ENCODE data around the gene DTX1.
"Not testable (repeated sequence)": the region's sequence is repeated elsewhere in the genome, so short reads cannot be mapped to it uniquely, and the experiment has no call there.

DTX1 gene

DNA sequence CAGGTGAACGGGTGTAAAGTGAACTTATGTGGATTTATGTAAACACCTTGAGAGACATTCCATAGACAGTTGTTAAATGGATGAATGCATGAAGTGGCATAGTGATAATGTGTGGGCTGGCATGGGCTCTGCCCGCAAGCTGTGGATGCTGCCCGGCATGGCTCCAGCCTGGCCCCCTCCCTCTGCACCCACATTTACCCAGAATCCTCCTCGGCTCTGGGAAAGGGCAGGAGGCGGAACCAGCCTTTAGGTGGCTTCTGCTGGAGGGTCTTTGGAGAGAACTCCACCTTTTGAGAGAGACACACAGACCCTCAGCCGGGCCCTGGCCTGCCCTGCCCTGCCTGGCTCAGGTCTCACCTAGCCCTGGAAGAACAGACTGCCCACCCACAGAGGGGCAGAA lies 60.3 kb downstream of the DTX1 start:
- no peaks in the 10 kb centered on the region for H3K4me1 ChIP-seq (ENCODE audit: control insufficient read depth, insufficient read depth, low read length, unreplicated experiment)
- H3K27me3 ChIP-seq (ENCODE audit: insufficient read depth, low read length) = peaks cover 27% of the 10 kb centered on the region
- no peaks in the 10 kb centered on the region for H3K36me3 ChIP-seq (ENCODE audit: insufficient read depth, low read length)
- no peaks in the 10 kb centered on the region for H3K79me2 ChIP-seq (ENCODE audit: control insufficient read depth, insufficient read depth, low read length, unreplicated experiment)
- H3K27ac ChIP-seq (ENCODE audit: low read depth, low read length) = no peak overlapping the region
- H2AFZ ChIP-seq (ENCODE audit: low read length, unreplicated experiment) = no peak overlapping the region
- no peak overlapping the region for H3K4me3 ChIP-seq (ENCODE audit: low read depth, low read length)

DNA sequence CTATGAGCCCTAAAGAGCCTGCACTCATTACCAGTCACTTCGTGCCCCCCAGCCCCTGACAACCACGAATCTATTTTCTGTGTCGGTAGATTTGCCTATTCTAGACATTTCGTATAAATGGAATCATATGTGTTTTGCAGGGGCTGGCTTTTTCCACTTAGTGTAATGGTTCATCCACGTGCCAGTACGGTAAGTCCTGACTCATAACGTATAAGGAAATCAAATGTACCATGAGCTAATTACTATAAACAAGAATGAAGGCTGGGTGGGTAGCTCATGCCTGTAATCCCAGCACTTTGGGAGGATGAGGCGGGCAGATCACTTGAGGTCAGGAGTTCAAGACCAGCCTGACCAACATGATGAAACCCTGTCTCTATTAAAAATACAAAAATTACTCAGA lies 61.2 kb downstream of the DTX1 start:
- H3K27ac ChIP-seq (ENCODE audit: low read depth, low read length) = not testable (repeated sequence)

DNA sequence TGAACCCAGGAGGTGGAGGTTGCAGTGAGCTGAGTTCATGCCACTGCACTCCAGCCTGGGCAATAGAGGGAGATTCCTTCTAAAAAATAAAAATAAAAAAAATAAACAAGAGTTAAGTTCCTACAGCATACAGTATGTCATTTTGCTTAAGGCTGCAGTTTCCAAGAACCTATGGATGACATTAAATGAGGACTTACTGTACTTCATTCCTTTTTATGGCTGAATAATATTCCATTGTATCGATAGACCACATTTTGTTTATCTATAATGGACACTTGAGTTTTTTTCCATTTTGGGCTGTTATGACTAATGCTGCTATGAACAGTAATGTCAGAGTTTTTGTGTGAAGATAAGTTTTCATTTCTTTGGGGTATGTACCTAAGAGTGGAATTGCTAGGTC lies 61.6 kb downstream of the DTX1 start:
- no peaks in the 10 kb centered on the region for H3K4me1 ChIP-seq (ENCODE audit: control insufficient read depth, insufficient read depth, low read length, unreplicated experiment)
- H3K79me2 ChIP-seq (ENCODE audit: control insufficient read depth, insufficient read depth, low read length, unreplicated experiment) = no peaks in the 10 kb centered on the region
- no peaks in the 10 kb centered on the region for H3K36me3 ChIP-seq (ENCODE audit: insufficient read depth, low read length)
- H3K4me3 ChIP-seq (ENCODE audit: low read depth, low read length) = no peak overlapping the region
- peaks cover 39% of the 10 kb centered on the region for H3K27me3 ChIP-seq (ENCODE audit: insufficient read depth, low read length)
- no peak overlapping the region for H2AFZ ChIP-seq (ENCODE audit: low read length, unreplicated experiment)
- no peak overlapping the region for H3K27ac ChIP-seq (ENCODE audit: low read depth, low read length)

More for the DNA sequence above, 61.2 kb downstream of the DTX1 start:
- not testable (repeated sequence) for H2AFZ ChIP-seq (ENCODE audit: low read length, unreplicated experiment); H3K4me1 ChIP-seq (ENCODE audit: control insufficient read depth, insufficient read depth, low read length, unreplicated experiment); H3K79me2 ChIP-seq (ENCODE audit: control insufficient read depth, insufficient read depth, low read length, unreplicated experiment); H3K4me3 ChIP-seq (ENCODE audit: low read depth, low read length); H3K36me3 ChIP-seq (ENCODE audit: insufficient read depth, low read length)
- peaks cover 35% of the 10 kb centered on the region for H3K27me3 ChIP-seq (ENCODE audit: insufficient read depth, low read length)

DNA sequence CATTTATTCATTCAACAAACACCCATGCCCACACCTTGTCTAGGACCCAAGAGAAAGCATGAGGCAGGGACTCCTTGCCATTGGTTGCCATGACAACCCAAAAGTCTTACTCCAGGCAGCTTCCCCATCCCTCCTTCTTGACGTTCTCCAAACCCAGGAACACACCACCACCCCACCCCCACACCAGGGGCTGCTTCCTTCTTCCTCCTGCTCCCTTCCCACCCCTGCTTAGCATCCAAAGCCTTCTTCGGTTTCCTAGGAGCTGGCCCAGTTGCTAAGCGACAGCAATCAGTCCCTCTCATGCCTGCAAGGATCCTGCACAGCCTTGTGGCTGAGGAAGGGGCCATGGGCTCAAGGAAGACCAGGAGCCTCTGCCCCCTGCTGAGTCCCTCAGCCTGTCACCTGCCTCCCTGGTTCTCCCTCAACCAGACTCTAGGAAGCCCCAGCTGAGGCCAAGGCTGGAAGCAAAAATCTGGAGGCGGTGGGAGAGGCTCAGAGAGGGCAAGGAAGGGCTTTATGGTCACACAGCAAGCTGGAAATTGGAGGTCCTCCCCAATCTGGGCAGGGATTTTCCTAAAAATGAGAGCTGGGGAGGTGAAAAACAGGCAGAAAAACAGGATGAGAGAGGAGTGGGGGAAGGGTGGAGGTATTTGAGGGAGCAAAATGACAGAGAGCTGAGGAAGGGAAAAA lies 63.6 kb downstream of the DTX1 start:
- H2AFZ ChIP-seq (ENCODE audit: low read length, unreplicated experiment) = no peak overlapping the region
- H3K4me1 ChIP-seq (ENCODE audit: control insufficient read depth, insufficient read depth, low read length, unreplicated experiment) = no peaks in the 10 kb centered on the region
- H3K4me3 ChIP-seq (ENCODE audit: low read depth, low read length) = no peak overlapping the region
- H3K27me3 ChIP-seq (ENCODE audit: insufficient read depth, low read length) = peaks cover 41% of the 10 kb centered on the region
- no peaks in the 10 kb centered on the region for H3K79me2 ChIP-seq (ENCODE audit: control insufficient read depth, insufficient read depth, low read length, unreplicated experiment)
- no peak overlapping the region for H3K27ac ChIP-seq (ENCODE audit: low read depth, low read length)
- no peaks in the 10 kb centered on the region for H3K36me3 ChIP-seq (ENCODE audit: insufficient read depth, low read length)

DNA sequence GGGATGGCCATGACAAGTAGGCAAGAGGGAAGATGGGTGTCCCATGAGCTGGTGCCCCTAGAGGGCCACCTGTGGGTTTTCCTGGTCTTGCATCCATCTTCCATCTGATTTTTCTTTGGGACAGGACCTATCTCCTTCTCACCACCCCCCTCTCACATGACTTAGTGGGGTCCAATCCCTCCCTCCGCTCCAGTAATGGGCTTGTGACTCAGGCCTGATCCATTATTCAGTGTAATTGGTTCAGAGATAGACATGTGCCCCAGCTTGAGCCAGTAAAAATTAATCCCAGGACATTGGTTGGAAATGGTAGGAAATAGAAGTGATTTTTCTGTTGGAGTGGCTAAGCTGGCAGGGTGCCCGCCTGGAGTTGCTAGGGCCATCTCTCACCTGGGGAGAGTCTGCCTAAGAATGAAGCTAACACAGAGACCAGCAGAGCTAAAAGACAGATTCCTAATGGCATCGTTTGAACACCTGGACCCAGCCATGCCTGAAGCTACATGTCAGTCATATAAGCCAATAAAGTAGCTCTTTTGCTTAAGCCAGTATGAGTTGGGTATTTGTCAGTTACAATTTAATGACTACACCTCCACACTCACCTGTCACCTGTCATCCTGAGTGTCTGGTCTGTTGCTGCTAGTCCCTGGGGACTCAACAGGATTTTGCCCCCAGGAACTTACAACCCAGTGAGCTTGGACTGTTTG lies 64.3 kb downstream of the DTX1 start:
- Histone ChIP-seq H3K4me1 (ENCODE audit: control insufficient read depth, insufficient read depth, low read length, unreplicated experiment) (no peaks in the 10 kb centered on the region), H3K36me3 (ENCODE audit: insufficient read depth, low read length) (no peaks in the 10 kb centered on the region), H2AFZ (ENCODE audit: low read length, unreplicated experiment) (no peak overlapping the region), H3K79me2 (ENCODE audit: control insufficient read depth, insufficient read depth, low read length, unreplicated experiment) (no peaks in the 10 kb centered on the region), H3K27ac (ENCODE audit: low read depth, low read length) (no peak overlapping the region), H3K4me3 (ENCODE audit: low read depth, low read length) (no peak overlapping the region), H3K27me3 (ENCODE audit: insufficient read depth, low read length) (peaks cover 41% of the 10 kb centered on the region)

DNA sequence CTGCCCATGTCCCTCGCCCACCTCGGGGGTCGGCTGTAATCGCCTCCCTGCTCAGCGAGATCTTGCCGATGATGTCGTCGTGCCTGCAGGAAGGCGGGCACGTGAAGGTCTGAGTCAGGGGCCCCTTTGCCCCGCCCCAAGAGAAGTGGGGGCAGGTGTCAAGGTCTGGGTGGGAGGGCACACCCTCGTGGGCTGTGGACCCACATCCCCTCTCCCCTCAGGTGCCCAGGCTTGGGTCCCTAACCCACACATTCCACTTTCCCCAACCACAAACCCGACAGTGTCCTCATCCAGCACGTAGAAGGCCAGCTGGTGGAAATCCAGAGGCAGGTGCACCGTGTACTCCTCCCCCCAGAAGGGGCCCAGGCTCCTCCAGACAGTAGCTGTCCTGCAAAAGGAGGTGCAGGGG lies 71.3 kb downstream of the DTX1 start:
- H3K4me1 ChIP-seq (ENCODE audit: control insufficient read depth, insufficient read depth, low read length, unreplicated experiment) = no peaks in the 10 kb centered on the region
- H3K27ac ChIP-seq (ENCODE audit: low read depth, low read length) = no peak overlapping the region
- H2AFZ ChIP-seq (ENCODE audit: low read length, unreplicated experiment) = no peak overlapping the region
- no peaks in the 10 kb centered on the region for H3K79me2 ChIP-seq (ENCODE audit: control insufficient read depth, insufficient read depth, low read length, unreplicated experiment)
- no peak overlapping the region for H3K4me3 ChIP-seq (ENCODE audit: low read depth, low read length)
- peaks cover 20% of the 10 kb centered on the region for H3K27me3 ChIP-seq (ENCODE audit: insufficient read depth, low read length)
- H3K36me3 ChIP-seq (ENCODE audit: insufficient read depth, low read length) = no peaks in the 10 kb centered on the region

DNA sequence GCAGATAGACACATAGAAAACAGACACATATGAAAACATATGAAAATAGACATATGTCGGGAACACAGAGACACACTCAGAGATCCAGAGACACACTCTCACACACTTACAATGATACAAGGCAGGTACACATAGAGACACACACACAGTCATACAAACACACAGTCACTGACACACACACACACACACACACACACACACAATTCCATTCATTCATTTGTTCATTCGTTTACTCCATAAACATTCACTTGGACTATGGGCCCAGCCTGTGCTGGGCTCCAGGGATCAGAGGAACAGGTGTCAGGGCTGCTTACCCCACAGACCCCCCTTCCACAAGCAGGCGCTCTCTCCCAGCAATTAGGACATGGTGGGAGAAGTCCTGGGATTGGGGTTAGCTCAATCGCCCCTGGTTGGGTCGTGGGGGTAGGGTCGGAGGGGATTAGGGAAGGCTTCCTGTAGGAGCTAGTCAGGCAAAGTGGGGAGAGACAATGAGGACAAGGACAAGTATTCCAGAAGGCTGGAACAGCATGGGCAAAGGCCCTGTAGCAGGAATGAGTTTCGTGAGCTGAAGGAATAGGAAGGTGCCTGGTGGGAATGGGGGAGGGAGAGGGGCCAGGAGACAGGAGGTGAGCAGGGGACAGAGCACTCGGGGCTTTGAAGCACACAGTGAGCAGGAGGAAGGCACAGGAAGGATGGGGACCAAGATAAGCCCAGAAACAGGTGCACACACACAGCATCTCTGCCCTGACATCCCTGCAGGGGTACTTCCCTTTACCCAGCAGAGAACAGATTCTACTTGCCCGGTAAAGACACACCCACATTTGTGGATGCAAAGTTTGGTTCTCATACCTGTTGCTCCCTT lies 72.5 kb downstream of the DTX1 start:
- no peaks in the 10 kb centered on the region for H3K4me1 ChIP-seq (ENCODE audit: control insufficient read depth, insufficient read depth, low read length, unreplicated experiment)
- H3K79me2 ChIP-seq (ENCODE audit: control insufficient read depth, insufficient read depth, low read length, unreplicated experiment) = no peaks in the 10 kb centered on the region
- H3K27me3 ChIP-seq (ENCODE audit: insufficient read depth, low read length) = peaks cover 16% of the 10 kb centered on the region
- H3K36me3 ChIP-seq (ENCODE audit: insufficient read depth, low read length) = no peaks in the 10 kb centered on the region
- no peak overlapping the region for H3K4me3 ChIP-seq (ENCODE audit: low read depth, low read length)
- H2AFZ ChIP-seq (ENCODE audit: low read length, unreplicated experiment) = no peak overlapping the region
- H3K27ac ChIP-seq (ENCODE audit: low read depth, low read length) = no peak overlapping the region

DNA sequence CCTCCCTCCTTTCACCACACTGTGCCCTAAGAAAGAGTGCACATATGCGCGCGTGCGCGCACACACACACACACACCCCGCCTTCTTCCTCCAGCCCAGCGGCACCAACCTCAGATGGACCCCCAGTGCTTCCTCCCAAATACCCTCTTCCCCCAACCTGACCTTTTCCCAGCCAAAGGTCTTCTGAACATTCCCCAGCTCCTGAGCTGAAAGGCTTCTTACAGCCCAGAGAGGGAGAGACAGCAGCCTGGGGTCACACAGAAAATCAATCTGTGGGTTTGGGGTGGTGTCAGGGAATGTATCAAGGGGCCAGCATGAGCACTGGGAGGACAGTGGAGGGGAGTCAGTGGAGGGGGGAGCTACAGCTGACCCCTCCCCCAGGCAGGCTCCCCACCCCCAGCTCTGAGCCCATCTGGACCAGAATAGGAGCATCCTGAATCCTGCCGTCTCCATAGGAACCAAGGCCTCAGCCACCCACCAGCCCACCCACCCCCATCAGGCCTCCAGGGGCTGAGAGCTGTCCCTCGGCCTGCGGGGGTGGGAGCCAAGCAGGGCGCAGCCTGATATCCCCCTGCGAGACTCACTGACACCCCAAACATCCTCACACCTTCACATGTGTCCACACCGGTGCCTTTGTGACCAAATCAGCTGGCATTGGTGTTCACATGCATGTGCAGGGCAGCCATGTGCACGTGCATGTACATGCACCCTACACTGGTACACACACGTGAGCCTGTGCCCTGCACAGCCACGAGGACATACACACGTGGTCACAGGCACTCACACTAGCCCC lies 73.3 kb downstream of the DTX1 start:
- no peak overlapping the region for H2AFZ ChIP-seq (ENCODE audit: low read length, unreplicated experiment)
- H3K27ac ChIP-seq (ENCODE audit: low read depth, low read length) = no peak overlapping the region
- H3K4me1 ChIP-seq (ENCODE audit: control insufficient read depth, insufficient read depth, low read length, unreplicated experiment) = no peaks in the 10 kb centered on the region
- peaks cover 17% of the 10 kb centered on the region for H3K27me3 ChIP-seq (ENCODE audit: insufficient read depth, low read length)
- no peaks in the 10 kb centered on the region for H3K36me3 ChIP-seq (ENCODE audit: insufficient read depth, low read length)
- H3K4me3 ChIP-seq (ENCODE audit: low read depth, low read length) = no peak overlapping the region
- no peaks in the 10 kb centered on the region for H3K79me2 ChIP-seq (ENCODE audit: control insufficient read depth, insufficient read depth, low read length, unreplicated experiment)

DNA sequence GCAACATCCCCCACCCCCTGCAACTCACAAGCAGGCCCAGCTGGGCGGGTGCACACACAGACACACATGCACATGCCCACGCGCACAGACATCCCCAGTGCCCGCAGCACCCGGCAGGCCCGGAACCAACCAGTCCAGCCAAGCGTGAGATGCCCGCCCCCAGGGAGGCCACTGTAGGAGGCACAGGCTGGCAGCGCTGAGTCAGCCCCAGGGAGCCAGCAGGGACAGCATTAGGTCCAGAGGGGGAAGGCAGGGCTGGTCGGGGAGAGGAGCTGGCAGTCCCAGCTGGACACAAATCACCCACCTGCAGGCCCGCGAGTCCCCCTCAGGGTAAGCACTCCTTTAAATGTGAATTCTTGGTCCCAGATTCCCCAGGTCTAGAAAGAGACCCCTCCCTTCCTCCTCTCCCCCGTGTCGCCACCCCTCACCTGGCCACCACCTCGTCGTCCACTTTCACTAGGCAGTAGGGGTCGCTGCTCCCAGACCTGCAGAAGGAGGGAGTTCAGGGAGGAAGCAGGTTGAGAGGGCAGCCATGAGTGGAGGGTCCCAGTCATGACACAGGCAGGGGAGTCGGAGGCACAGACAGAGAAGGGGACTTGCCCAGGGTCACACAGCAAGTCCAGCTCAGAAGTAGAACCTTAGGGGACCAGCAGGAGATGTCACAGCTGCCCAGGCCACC lies 74.1 kb downstream of the DTX1 start:
- H3K79me2 ChIP-seq (ENCODE audit: control insufficient read depth, insufficient read depth, low read length, unreplicated experiment) = no peaks in the 10 kb centered on the region
- no peak overlapping the region for H3K4me3 ChIP-seq (ENCODE audit: low read depth, low read length)

DNA sequence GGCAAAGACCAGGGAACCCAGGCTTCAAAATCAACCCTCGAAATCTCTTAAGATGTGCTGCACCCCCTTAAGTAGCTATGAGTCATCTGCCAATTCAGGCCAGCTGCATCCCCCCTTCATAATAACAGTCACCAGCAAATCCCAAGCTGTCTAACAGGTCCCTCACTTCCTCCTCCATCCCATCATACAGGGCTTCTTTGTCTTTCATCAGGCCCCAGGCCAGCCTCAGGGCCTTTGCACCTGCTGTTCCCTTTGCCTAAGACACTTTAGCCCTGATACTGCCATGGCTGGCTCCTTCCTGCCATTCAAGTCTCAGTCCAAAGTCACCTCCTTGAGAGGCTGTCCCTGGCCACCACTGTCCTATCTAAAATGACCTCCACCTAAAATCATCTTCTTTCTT lies 75.0 kb downstream of the DTX1 start:
- Histone ChIP-seq H3K4me1 (ENCODE audit: control insufficient read depth, insufficient read depth, low read length, unreplicated experiment) (peaks cover 3% of the 10 kb centered on the region), H3K27me3 (ENCODE audit: insufficient read depth, low read length) (peaks cover 33% of the 10 kb centered on the region), H3K36me3 (ENCODE audit: insufficient read depth, low read length) (no peaks in the 10 kb centered on the region), H2AFZ (ENCODE audit: low read length, unreplicated experiment) (no peak overlapping the region), H3K27ac (ENCODE audit: low read depth, low read length) (no peak overlapping the region), H3K4me3 (ENCODE audit: low read depth, low read length) (no peak overlapping the region), H3K79me2 (ENCODE audit: control insufficient read depth, insufficient read depth, low read length, unreplicated experiment) (no peaks in the 10 kb centered on the region)

More for the DNA sequence above, 74.1 kb downstream of the DTX1 start:
- Histone ChIP-seq H3K27ac (ENCODE audit: low read depth, low read length) (no peak overlapping the region), H3K27me3 (ENCODE audit: insufficient read depth, low read length) (peaks cover 24% of the 10 kb centered on the region), H2AFZ (ENCODE audit: low read length, unreplicated experiment) (no peak overlapping the region), H3K4me1 (ENCODE audit: control insufficient read depth, insufficient read depth, low read length, unreplicated experiment) (no peaks in the 10 kb centered on the region), H3K36me3 (ENCODE audit: insufficient read depth, low read length) (no peaks in the 10 kb centered on the region)

All from ACC112 (cell line).